ENCODE data around the gene CACNA1B.

CACNA1B gene

DNA sequence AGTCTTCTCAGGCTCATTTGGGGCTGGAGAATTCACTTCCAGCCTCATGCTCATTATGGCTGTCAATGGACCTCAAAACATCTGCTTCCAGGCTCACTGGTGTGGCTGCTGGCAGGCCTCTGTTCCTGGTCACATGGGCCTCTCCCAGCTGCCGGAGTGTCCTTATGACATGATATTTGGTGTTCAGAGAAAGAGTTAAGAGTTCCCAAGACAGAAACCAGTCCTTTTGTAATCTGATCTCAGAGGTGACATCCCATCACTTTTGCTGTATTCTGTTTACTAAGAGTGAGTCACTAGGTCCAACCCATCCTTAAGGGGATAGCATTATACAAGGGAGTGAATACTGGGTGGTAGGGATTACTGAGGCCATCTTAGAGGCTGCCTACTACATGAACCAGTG lies 104.6 kb downstream of the CACNA1B start:
- Histone ChIP-seq H3K4me3 (ENCODE audit: insufficient read length, low read depth) (no peak overlapping the region), H3K27me3 (ENCODE audit: insufficient read depth, insufficient read length) (no peaks in the 10 kb centered on the region), H3K9ac (ENCODE audit: insufficient read length, low read depth) (no peak overlapping the region), H3K9me3 (ENCODE audit: insufficient read depth, low read length) (peaks cover 14% of the 10 kb centered on the region; the same call in 1 of the 2 replicates), H3K36me3 (ENCODE audit: insufficient read depth, insufficient read length, low read length) (peaks cover 80% of the 10 kb centered on the region), H3K4me1 (ENCODE audit: insufficient read depth, insufficient read length) (peaks cover 3% of the 10 kb centered on the region)
- no peak for TF ChIP-seq ZNF274 (IDR thresholded peaks at IDR 0.05; ENCODE audit: low read depth, low read length)
- no peak for TF ChIP-seq YY1 (IDR thresholded peaks at IDR 0.05; ENCODE audit: insufficient read depth, insufficient read length)
- TF ChIP-seq SUZ12 (IDR thresholded peaks at IDR 0.05; ENCODE audit: extremely low read depth, insufficient read depth, insufficient read length): no peak
- DNase-seq (ENCODE audit: low read depth, low spot score): no peak

DNA sequence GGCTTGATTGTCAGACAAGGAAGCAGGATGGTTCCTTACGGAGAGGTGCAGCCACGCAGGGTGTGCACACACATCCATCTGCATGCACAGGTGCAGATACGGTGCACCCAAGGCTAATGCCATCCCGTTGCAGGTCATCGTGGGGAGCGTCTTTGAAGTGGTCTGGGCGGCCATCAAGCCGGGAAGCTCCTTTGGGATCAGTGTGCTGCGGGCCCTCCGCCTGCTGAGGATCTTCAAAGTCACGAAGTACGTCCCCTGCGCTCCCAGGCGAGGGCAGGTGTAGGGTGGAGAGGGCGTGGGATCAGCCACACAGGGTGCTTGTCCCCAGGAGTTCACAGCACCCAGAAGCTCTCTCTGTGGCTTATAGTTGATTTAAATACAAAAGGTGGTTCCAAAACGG lies 106.4 kb downstream of the CACNA1B start:
- Histone ChIP-seq H3K4me3 (ENCODE audit: insufficient read length, low read depth) (no peak overlapping the region), H3K9me3 (ENCODE audit: insufficient read depth, low read length) (peaks cover 25% of the 10 kb centered on the region; the same call in 1 of the 2 replicates), H3K9ac (ENCODE audit: insufficient read length, low read depth) (no peak overlapping the region), H3K27me3 (ENCODE audit: insufficient read depth, insufficient read length) (no peaks in the 10 kb centered on the region), H3K4me1 (ENCODE audit: insufficient read depth, insufficient read length) (peaks cover 3% of the 10 kb centered on the region), H3K36me3 (ENCODE audit: insufficient read depth, insufficient read length, low read length) (peaks cover 82% of the 10 kb centered on the region)
- DNase-seq (ENCODE audit: low read depth, low spot score): no peak
- TF ChIP-seq SUZ12 (IDR thresholded peaks at IDR 0.05; ENCODE audit: extremely low read depth, insufficient read depth, insufficient read length) (no peak), ZNF274 (IDR thresholded peaks at IDR 0.05; ENCODE audit: low read depth, low read length) (no peak), YY1 (IDR thresholded peaks at IDR 0.05; ENCODE audit: insufficient read depth, insufficient read length) (no peak)

DNA sequence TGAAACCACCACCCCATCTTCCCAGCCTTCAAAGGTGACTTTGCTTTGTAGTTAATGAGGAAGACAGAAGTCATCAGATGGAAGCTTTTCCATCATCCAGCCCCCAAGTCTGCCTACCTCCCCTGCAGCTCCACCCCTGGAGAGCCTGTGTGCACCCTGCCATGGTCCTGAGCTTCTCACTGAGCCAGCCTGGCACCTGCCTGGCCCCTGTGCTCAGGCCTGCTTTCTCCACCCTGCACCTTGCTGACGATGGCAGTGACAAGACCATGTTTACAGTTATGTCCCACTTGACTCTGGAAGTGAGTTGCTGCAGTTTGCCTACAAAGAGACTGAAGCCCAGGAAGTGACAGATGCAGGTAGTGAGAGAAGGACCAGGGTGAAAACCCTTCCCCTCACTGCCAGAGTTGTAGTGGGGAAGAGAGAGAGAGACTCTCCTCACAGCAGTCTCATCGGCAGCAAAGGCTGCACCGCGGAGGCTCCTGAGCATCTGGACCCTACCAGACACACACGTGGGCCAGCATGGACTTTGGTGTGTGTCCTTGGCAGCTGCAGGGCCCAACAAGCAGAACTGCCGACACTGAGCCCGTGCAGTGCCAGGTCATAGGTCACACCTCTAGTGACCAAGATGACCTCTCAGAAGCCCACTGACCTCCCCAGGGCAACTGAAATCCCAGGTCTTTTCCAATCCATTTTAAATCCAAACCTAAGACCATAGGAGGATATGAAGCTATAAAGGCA lies 107.1 kb downstream of the CACNA1B start:
- TF ChIP-seq YY1 (IDR thresholded peaks at IDR 0.05; ENCODE audit: insufficient read depth, insufficient read length) (no peak), SUZ12 (IDR thresholded peaks at IDR 0.05; ENCODE audit: extremely low read depth, insufficient read depth, insufficient read length) (no peak)
- peaks cover 3% of the 10 kb centered on the region for H3K4me1 ChIP-seq (ENCODE audit: insufficient read depth, insufficient read length)
- H3K36me3 ChIP-seq (ENCODE audit: insufficient read depth, insufficient read length, low read length): peaks cover 82% of the 10 kb centered on the region
- H3K9me3 ChIP-seq (ENCODE audit: insufficient read depth, low read length): peaks cover 32% of the 10 kb centered on the region; the same call in 1 of the 2 replicates
- DNase-seq (ENCODE audit: low read depth, low spot score): no peak
- no peaks in the 10 kb centered on the region for H3K27me3 ChIP-seq (ENCODE audit: insufficient read depth, insufficient read length)
- no peak overlapping the region for H3K4me3 ChIP-seq (ENCODE audit: insufficient read length, low read depth)
- no peak overlapping the region for H3K9ac ChIP-seq (ENCODE audit: insufficient read length, low read depth)

DNA sequence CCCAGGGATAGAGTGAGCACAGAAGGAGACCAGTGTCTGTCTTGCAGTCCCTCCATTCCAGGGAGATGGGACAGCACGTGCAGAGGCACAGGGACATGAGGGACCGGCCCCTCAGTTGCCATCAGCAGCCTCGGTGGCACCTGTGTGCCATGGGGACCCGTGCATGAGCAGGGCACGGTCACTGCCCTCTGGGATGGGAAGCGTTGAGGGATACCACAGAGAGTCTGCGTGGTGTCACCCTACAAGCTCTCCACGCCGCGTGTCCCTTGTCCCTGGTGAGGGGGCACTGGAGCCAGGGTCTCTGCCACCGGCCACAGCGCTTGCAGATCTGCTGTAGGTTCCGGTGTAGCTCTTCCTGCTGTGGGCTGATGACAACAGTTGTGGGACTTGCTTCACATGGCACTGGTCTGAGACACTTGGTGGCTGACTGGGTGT lies 108.1 kb downstream of the CACNA1B start:
- no peak overlapping the region for H3K9ac ChIP-seq (ENCODE audit: insufficient read length, low read depth)
- peaks cover 83% of the 10 kb centered on the region for H3K36me3 ChIP-seq (ENCODE audit: insufficient read depth, insufficient read length, low read length)
- H3K27me3 ChIP-seq (ENCODE audit: insufficient read depth, insufficient read length): no peaks in the 10 kb centered on the region
- no peak for TF ChIP-seq ZNF274 (IDR thresholded peaks at IDR 0.05; ENCODE audit: low read depth, low read length)
- TF ChIP-seq YY1 (IDR thresholded peaks at IDR 0.05; ENCODE audit: insufficient read depth, insufficient read length): no peak
- TF ChIP-seq SUZ12 (IDR thresholded peaks at IDR 0.05; ENCODE audit: extremely low read depth, insufficient read depth, insufficient read length): no peak
- DNase-seq (ENCODE audit: low read depth, low spot score): no peak
- H3K9me3 ChIP-seq (ENCODE audit: insufficient read depth, low read length): peaks cover 41% of the 10 kb centered on the region; the same call in 1 of the 2 replicates
- H3K4me1 ChIP-seq (ENCODE audit: insufficient read depth, insufficient read length): peaks cover 3% of the 10 kb centered on the region
- no peak overlapping the region for H3K4me3 ChIP-seq (ENCODE audit: insufficient read length, low read depth)

DNA sequence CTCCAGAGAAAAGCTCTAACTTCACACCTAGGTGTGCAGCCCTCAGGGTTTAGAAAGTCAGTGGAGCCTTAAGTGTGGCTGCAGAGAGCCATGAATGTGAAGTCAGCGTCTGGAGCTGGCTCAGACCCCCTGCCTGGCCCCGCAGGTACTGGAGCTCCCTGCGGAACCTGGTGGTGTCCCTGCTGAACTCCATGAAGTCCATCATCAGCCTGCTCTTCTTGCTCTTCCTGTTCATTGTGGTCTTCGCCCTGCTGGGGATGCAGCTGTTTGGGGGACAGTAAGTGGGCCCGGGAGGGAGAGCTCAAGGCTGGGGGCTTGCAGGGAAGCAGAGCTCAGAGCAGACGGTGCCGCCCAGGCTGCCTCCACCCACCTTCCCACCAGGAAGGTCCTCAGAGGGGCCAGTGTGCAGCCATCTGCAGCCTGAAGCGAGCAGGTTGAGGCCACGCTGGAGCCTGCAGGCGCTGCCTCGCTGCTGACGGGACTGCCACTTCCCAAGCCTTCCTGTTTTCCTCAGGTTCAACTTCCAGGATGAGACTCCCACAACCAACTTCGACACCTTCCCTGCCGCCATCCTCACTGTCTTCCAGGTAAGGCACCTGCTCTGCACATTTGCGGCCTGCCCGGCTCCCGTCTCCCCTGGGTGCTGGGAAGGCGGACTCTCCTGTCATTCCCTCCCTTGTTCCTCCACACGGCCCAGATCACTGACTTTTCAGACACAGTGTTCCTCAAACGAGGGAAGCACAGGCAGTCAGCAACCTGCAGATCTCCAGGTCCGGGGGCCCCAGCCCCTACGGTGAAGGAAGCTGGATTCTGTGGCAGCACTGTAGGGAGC lies 108.9 kb downstream of the CACNA1B start:
- Histone ChIP-seq H3K9ac (ENCODE audit: insufficient read length, low read depth) (no peak overlapping the region), H3K36me3 (ENCODE audit: insufficient read depth, insufficient read length, low read length) (peaks cover 82% of the 10 kb centered on the region), H3K9me3 (ENCODE audit: insufficient read depth, low read length) (peaks cover 40% of the 10 kb centered on the region; the same call in 1 of the 2 replicates), H3K27me3 (ENCODE audit: insufficient read depth, insufficient read length) (no peaks in the 10 kb centered on the region), H3K4me1 (ENCODE audit: insufficient read depth, insufficient read length) (peaks cover 3% of the 10 kb centered on the region), H3K4me3 (ENCODE audit: insufficient read length, low read depth) (no peak overlapping the region)
- no peak for TF ChIP-seq ZNF274 (IDR thresholded peaks at IDR 0.05; ENCODE audit: low read depth, low read length)
- no peak for TF ChIP-seq YY1 (IDR thresholded peaks at IDR 0.05; ENCODE audit: insufficient read depth, insufficient read length)
- TF ChIP-seq SUZ12 (IDR thresholded peaks at IDR 0.05; ENCODE audit: extremely low read depth, insufficient read depth, insufficient read length): no peak
- no peak for DNase-seq (ENCODE audit: low read depth, low spot score)

DNA sequence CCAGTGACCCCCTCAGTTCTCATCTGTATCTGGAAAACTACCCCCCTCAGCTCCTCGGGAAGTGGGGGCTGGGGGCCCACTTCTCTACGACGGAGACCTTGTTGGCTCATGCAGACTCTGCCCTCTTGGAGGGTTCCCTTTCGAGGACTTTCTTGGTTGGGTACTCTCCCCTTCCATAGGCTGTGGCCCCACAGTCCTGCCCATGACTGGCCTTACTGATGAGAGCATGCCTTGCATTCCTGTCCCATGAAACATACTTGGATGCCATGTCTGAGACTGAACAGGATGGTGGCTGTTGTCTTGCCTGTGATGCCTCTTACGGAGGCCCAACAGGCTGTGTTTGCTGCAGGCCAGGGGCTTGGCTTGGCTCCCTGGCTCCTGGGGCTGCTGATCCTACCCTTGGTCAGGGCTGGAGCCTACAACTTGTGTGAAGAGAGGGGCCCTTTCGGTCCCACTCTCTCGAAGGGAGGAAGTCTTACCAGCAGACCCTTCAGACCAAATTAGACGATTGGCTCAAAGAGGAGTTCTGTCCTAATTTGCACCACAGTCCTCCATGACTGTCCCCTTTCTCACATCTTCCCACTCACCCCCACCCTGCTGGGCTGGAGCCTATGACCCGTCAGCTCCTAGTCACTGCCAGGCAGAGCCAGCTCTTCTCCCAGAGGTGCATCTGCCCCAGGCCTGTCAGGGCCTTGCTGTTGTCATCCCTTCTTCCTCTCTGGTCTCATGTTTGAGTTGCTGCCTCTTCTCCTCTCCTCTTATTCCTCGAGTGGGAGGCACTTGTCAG lies 109.9 kb downstream of the CACNA1B start:
- Histone ChIP-seq H3K36me3 (ENCODE audit: insufficient read depth, insufficient read length, low read length) (peaks cover 81% of the 10 kb centered on the region), H3K27me3 (ENCODE audit: insufficient read depth, insufficient read length) (no peaks in the 10 kb centered on the region)

More for the DNA sequence above, 109.9 kb downstream of the CACNA1B start:
- H3K9me3 ChIP-seq (ENCODE audit: insufficient read depth, low read length): peaks cover 40% of the 10 kb centered on the region; the same call in 1 of the 2 replicates
- H3K4me3 ChIP-seq (ENCODE audit: insufficient read length, low read depth): no peak overlapping the region
- no peak for DNase-seq (ENCODE audit: low read depth, low spot score)
- H3K4me1 ChIP-seq (ENCODE audit: insufficient read depth, insufficient read length): peaks cover 3% of the 10 kb centered on the region
- H3K9ac ChIP-seq (ENCODE audit: insufficient read length, low read depth): no peak overlapping the region
- TF ChIP-seq ZNF274 (IDR thresholded peaks at IDR 0.05; ENCODE audit: low read depth, low read length): no peak
- no peak for TF ChIP-seq SUZ12 (IDR thresholded peaks at IDR 0.05; ENCODE audit: extremely low read depth, insufficient read depth, insufficient read length)
- no peak for TF ChIP-seq YY1 (IDR thresholded peaks at IDR 0.05; ENCODE audit: insufficient read depth, insufficient read length)
